HepG2 (cell line): ENCODE data around the gene ZNF490. TPM values are rescaled to one million over a fixed set of nuclear protein-coding genes. Genes with fewer than 3 reads are reported as not detected.

Experiments
- ARNT ChIP-seq: fragments of 450-650 bp; IDR thresholded peaks from 2 replicates; pipeline ENCODE4 v1.6.1; 2017
- ATF4 ChIP-seq, 2 experiments: fragments of 450-650 bp in 1 of 2; sonication (generic) in 1 of 2; formaldehyde crosslinking; IDR thresholded peaks; 2 replicates each; pipeline versions ENCODE4 v1.5.0 to v1.8.0; 2020 to 2022; ENCODE audit warnings: mild to moderate bottlenecking in 1 of 2, missing genetic modification reagents in 1 of 2
- CCAR2 ChIP-seq: fragments of 200-400 bp; formaldehyde crosslinking; optimal IDR thresholded peaks from 2 replicates; pipeline ENCODE3; 2018; ENCODE audit warnings: low read depth, mild to moderate bottlenecking, low read length, moderate library complexity
- DNMT1 ChIP-seq: sonication (generic); formaldehyde crosslinking; IDR thresholded peaks from 2 replicates; pipeline ENCODE4 v1.5.1; 2020; ENCODE audit warnings: mild to moderate bottlenecking, missing genetic modification reagents
- ERF ChIP-seq: IDR thresholded peaks from 2 replicates; pipeline ENCODE4 v1.6.1; 2018; ENCODE audit warnings: missing biosample characterization, missing genetic modification reagents
- FOXK1 ChIP-seq: sonication (generic); formaldehyde crosslinking; IDR thresholded peaks from 2 replicates; pipeline ENCODE4 v1.4.0; 2020; ENCODE audit warnings: low read depth, missing genetic modification reagents, borderline replicate concordance
- GLI4 ChIP-seq: sonication (generic); formaldehyde crosslinking; IDR thresholded peaks from 2 replicates; pipeline ENCODE4 v1.5.1; 2020; ENCODE audit warnings: missing genetic modification reagents, mild to moderate bottlenecking, moderate library complexity, borderline replicate concordance
- GTF2F1 ChIP-seq: fragments of 150-350 bp; IDR thresholded peaks from 2 replicates; pipeline ENCODE4 v1.6.1; 2014; ENCODE audit warnings: low read length
- HMGXB3 ChIP-seq: sonication (generic); formaldehyde crosslinking; IDR thresholded peaks from 2 replicates; pipeline ENCODE4 v1.4.0; 2020; ENCODE audit warnings: missing genetic modification reagents, borderline replicate concordance
- KDM4B ChIP-seq: sonication (generic); formaldehyde crosslinking; IDR thresholded peaks from 2 replicates; pipeline ENCODE4 v1.4.0; 2020; ENCODE audit warnings: missing genetic modification reagents
- LBX2 ChIP-seq: sonication (generic); formaldehyde crosslinking; IDR thresholded peaks from 2 replicates; pipeline ENCODE4 v1.5.0; 2020; ENCODE audit warnings: missing genetic modification reagents, mild to moderate bottlenecking, borderline replicate concordance
- MLX ChIP-seq: IDR thresholded peaks from 2 replicates; pipeline ENCODE4 v1.6.1; 2016
- MXI1 ChIP-seq: IDR thresholded peaks from 3 replicates; pipeline ENCODE4 v1.6.1; 2012; ENCODE audit warnings: low read depth, low read length, inconsistent platforms, borderline replicate concordance
- ONECUT2 ChIP-seq: sonication (generic); formaldehyde crosslinking; IDR thresholded peaks from 2 replicates; pipeline ENCODE4 v1.4.0; 2020; ENCODE audit warnings: missing genetic modification reagents
- SMARCE1 ChIP-seq: fragments of 450-650 bp; IDR thresholded peaks from 2 replicates; pipeline ENCODE4 v1.6.1; 2017; ENCODE audit warnings: borderline replicate concordance
- SP1 ChIP-seq, 2 experiments: fragments of 450-650 bp in 1 of 2; sonication (generic) in 1 of 2; formaldehyde crosslinking in 1 of 2; IDR thresholded peaks; 2 replicates each; pipeline versions ENCODE4 v1.4.0 to v1.6.1; 2016 to 2020; ENCODE audit warnings: missing genetic modification reagents in 1 of 2
- SP2 ChIP-seq: sonication (generic); formaldehyde crosslinking; IDR thresholded peaks from 2 replicates; pipeline ENCODE4 v1.5.1; 2020; ENCODE audit warnings: mild to moderate bottlenecking, missing genetic modification reagents
- SP5 ChIP-seq: IDR thresholded peaks from 2 replicates; pipeline ENCODE4 v1.6.1; 2016; ENCODE audit warnings: low read depth, borderline replicate concordance
- WIZ ChIP-seq: sonication (generic); formaldehyde crosslinking; IDR thresholded peaks from 2 replicates; pipeline ENCODE4 v1.5.1; 2020; ENCODE audit warnings: mild to moderate bottlenecking, missing genetic modification reagents
- ZBTB43 ChIP-seq: sonication (generic); formaldehyde crosslinking; conservative IDR thresholded peaks from 2 replicates; pipeline ENCODE4 v1.4.0; 2020; ENCODE audit warnings: missing genetic modification reagents
- ZNF878 ChIP-seq: sonication (generic); formaldehyde crosslinking; IDR thresholded peaks from 2 replicates; pipeline ENCODE4 v1.8.1; 2023; ENCODE audit warnings: mild to moderate bottlenecking, missing genetic modification reagents, moderate library complexity
- polyA plus RNA-seq, 8 experiments: library from polyadenylated mRNA; depleted of rRNA in 3 of 8; stranded (reverse) in 7 of 8; unstranded in 1 of 8; fragments of >200 nt; fragmentation: Illumina TruSeq in 4 of 8; extraction: Trizol in 4 of 8; gene quantifications; 2 replicates each; pipeline versions ENCODE4 v1.2.1 to v1.2.3, GENCODE V29; 2011 to 2016; ENCODE audit warnings: low read depth in 4 of 8, missing spikeins in 1 of 8, mixed read lengths in 1 of 8; ENCODE audit not compliant: insufficient read depth in 1 of 8
- total RNA-seq, 5 experiments: library from RNA; depleted of rRNA; stranded (reverse); fragments of >200 nt; fragmentation: Illumina TruSeq; extraction: Trizol; gene quantifications; 2 replicates each; pipeline ENCODE4 v1.2.3, GENCODE V29; 2016; ENCODE audit warnings: low read depth in 1 of 5

The ZNF490 gene
- total and polyA plus RNA-seq, 2 of the 13 experiments (the other 11 are each of a cell fraction or from before 2014, with no cell fraction given) = 1.3 to 2.9 TPM

GRCh38 chr19:12551060-12551832 is 59.4 kb downstream of the ZNF490 start, which contains the start of gene ZNF564 (continued):
- TF ChIP-seq HMGXB3 (0 out of 2 replicates have a peak, but pooled peaks have one; percentile 67), ONECUT2 (CRISPR knock-in tag) (no peak), DNMT1 (CRISPR knock-in tag) (0 out of 2 replicates have a peak, but pooled peaks have one; percentile 33), GTF2F1 (peak; percentile 9; the same call in 1 of the 2 replicates), SP1 (IDR thresholded peaks at IDR 0.05) (no peak), SP1 (CRISPR knock-in tag; IDR thresholded peaks at IDR 0.05) (peak; percentile 63), SP5 (CRISPR knock-in tag) (no peak), ERF (no peak; the same call in 1 of the 2 replicates), ZNF878 (CRISPR knock-in tag) (0 out of 2 replicates have a peak, but pooled peaks have one; percentile 78), MLX (CRISPR knock-in tag) (peak; percentile 27; the same call in 1 of the 2 replicates), KDM4B (CRISPR knock-in tag) (peak; percentile 42; the same call in 1 of the 2 replicates), ATF4 (CRISPR knock-in tag; IDR thresholded peaks at IDR 0.05) (no peak), ZBTB43 (CRISPR knock-in tag) (peak; percentile 82), CCAR2 (no peak), FOXK1 (CRISPR knock-in tag) (peak; percentile 55; the same call in 1 of the 2 replicates), ARNT (no peak), MXI1 (peak; percentile 67; the same call in 1 of the 3 replicates), GLI4 (peak; percentile 81; the same call in 1 of the 2 replicates), SMARCE1 (no peak), LBX2 (CRISPR knock-in tag) (no peak), SP2 (CRISPR knock-in tag) (peak; percentile 98), WIZ (CRISPR knock-in tag) (0 out of 2 replicates have a peak, but pooled peaks have one; percentile 40)
